HepG2 (cell line): ENCODE measurements around the gene DNMT1. TPM values are rescaled to one million over a fixed set of nuclear protein-coding genes. Genes with fewer than 3 reads are reported as not detected.

ENCODE experiments used
- ATAC-seq: fragments of 200-7000 bp; cut with Tn5 transposase; 3 replicates; pipeline ENCODE4 v1.9.1; 2020; ENCODE audit warnings: mild to moderate bottlenecking, moderate library complexity
- BruUV-seq: library from RNA; stranded (reverse); fragments of 400-500 nt; replicated peaks from 2 replicates; lab custom pipeline; 2021; lab: Mats Ljungman, UMichigan
- CTCF ChIA-PET: fragments of 300-600 bp; formaldehyde crosslinking; extraction: SDS; loops from one replicate; lab custom pipeline; 2021; ENCODE audit warnings: low total read pairs, inconsistent platforms, low intra/inter-chr PET ratio; lab: Yijun Ruan, JAX
- POLR2A ChIA-PET: fragments of 350-600 bp; sonication (Branson Sonifier 250); formaldehyde crosslinking; loops from one replicate; lab custom pipeline; 2020; ENCODE audit warnings: antibody characterized with exemption, inconsistent platforms; lab: Yijun Ruan, JAX
- DNase-seq: peaks from one replicate; pipeline ENCODE4 v3.0.0-alpha.2; 2015; ENCODE audit warnings: low spot score
- FAIRE-seq: peaks from 3 replicates; lab custom pipeline; 2011; peaks lifted over from hg19 to GRCh38; lab: Jason Lieb, UNC
- H2AFZ ChIP-seq: one replicate; pipeline ENCODE4 v1.6.1; 2011; ENCODE audit warnings: low read length, inconsistent platforms
- H3K27ac ChIP-seq: fragments of 300-600 bp; 3 replicates; pipeline ENCODE4 v1.8.0; 2011; ENCODE audit warnings: mixed run types, mild to moderate bottlenecking, mixed read lengths, low read length, inconsistent platforms; ENCODE audit not compliant: insufficient read depth; ENCODE audit errors: extremely low read length
- H3K27me3 ChIP-seq, 2 experiments: fragments of 200-600 bp in 1 of 2; 2 replicates in 1 of 2; 3 replicates in 1 of 2; pipeline versions ENCODE4 v1.6.0 to v1.8.0; 2011; ENCODE audit warnings: low read length in 2 of 2, mild to moderate bottlenecking in 2 of 2, moderate library complexity in 2 of 2, inconsistent platforms in 1 of 2; ENCODE audit not compliant: insufficient read depth in 2 of 2, control insufficient read depth in 1 of 2
- H3K36me3 ChIP-seq, 2 experiments: fragments of 200-600 bp in 1 of 2; replicated peaks in 1 of 2; 2 replicates in 1 of 2; 3 replicates in 1 of 2; pipeline versions ENCODE4 v1.5.1 to v1.8.0; 2011; ENCODE audit warnings: low read length in 2 of 2, inconsistent platforms in 1 of 2; ENCODE audit not compliant: insufficient read depth in 2 of 2, control insufficient read depth in 1 of 2
- H3K4me1 ChIP-seq: 2 replicates; pipeline ENCODE4 v1.5.1; 2012; ENCODE audit warnings: low read length, inconsistent platforms; ENCODE audit not compliant: insufficient read depth
- H3K4me2 ChIP-seq: 2 replicates; pipeline ENCODE4 v1.6.0; 2011; ENCODE audit warnings: low read depth, low read length, inconsistent platforms
- H3K4me3 ChIP-seq, 3 experiments: fragments of 200-600 bp in 1 of 3; sonication (generic), shearing (Covaris generic) in 1 of 3; replicated peaks in 1 of 3; 2 replicates each; pipeline ENCODE4 v1.5.1; 2011 to 2016; ENCODE audit warnings: low read length in 3 of 3, inconsistent platforms in 2 of 3, low read depth in 2 of 3, mild to moderate bottlenecking in 2 of 3, control low read depth in 1 of 3, mixed read lengths in 1 of 3; ENCODE audit not compliant: insufficient read depth in 1 of 3
- H3K79me2 ChIP-seq: one replicate; pipeline ENCODE4 v1.6.1; 2011; ENCODE audit warnings: low read length, inconsistent platforms; ENCODE audit not compliant: insufficient read depth
- H3K9ac ChIP-seq: 2 replicates; pipeline ENCODE4 v1.6.0; 2011; ENCODE audit warnings: mild to moderate bottlenecking, low read depth, low read length, inconsistent platforms; ENCODE audit not compliant: insufficient read depth
- H3K9me3 ChIP-seq: 2 replicates; pipeline ENCODE4 v1.5.1; 2012; ENCODE audit warnings: mild to moderate bottlenecking, low read length
- H4K20me1 ChIP-seq: 2 replicates; pipeline ENCODE4 v1.6.0; 2011; ENCODE audit warnings: inconsistent platforms, mild to moderate bottlenecking, low read length, moderate library complexity; ENCODE audit not compliant: insufficient read depth
- ATF7 ChIP-seq, 2 experiments: fragments of 450-650 bp in 1 of 2; sonication (generic) in 1 of 2; formaldehyde crosslinking in 1 of 2; IDR thresholded peaks; 2 replicates each; pipeline versions ENCODE4 v1.4.0 to v1.6.1; 2016 to 2020; ENCODE audit warnings: antibody characterized with exemption in 1 of 2, mild to moderate bottlenecking in 1 of 2, missing genetic modification reagents in 1 of 2
- E2F2 ChIP-seq: sonication (generic); formaldehyde crosslinking; IDR thresholded peaks from 2 replicates; pipeline ENCODE4 v1.4.0; 2020; ENCODE audit warnings: missing genetic modification reagents, borderline replicate concordance
- ELF1 ChIP-seq: sonication (generic); formaldehyde crosslinking; IDR thresholded peaks from 2 replicates; pipeline ENCODE4 v1.4.0; 2020; ENCODE audit warnings: missing genetic modification reagents
- MED1 ChIP-seq: sonication (generic); formaldehyde crosslinking; IDR thresholded peaks from 2 replicates; pipeline ENCODE4 v1.4.0; 2020; ENCODE audit warnings: missing genetic modification reagents
- NFKBIZ ChIP-seq: IDR thresholded peaks from 2 replicates; pipeline ENCODE4 v1.6.1; 2018; ENCODE audit warnings: missing genetic modification reagents, missing compliant biosample characterization
- PATZ1 ChIP-seq: sonication (generic); formaldehyde crosslinking; IDR thresholded peaks from 2 replicates; pipeline ENCODE4 v1.4.0; 2020; ENCODE audit warnings: missing genetic modification reagents
- PHF8 ChIP-seq: sonication (generic); formaldehyde crosslinking; IDR thresholded peaks from 2 replicates; pipeline ENCODE4 v1.5.0; 2020; ENCODE audit warnings: missing genetic modification reagents
- POLR2G ChIP-seq: fragments of 200-400 bp; formaldehyde crosslinking; IDR thresholded peaks from 2 replicates; pipeline ENCODE4 v1.6.1; 2018; ENCODE audit warnings: mild to moderate bottlenecking, low read depth, low read length, moderate library complexity
- RFX3 ChIP-seq: IDR thresholded peaks from 2 replicates; pipeline ENCODE4 v1.6.1; 2016; ENCODE audit warnings: missing biosample characterization, missing genetic modification reagents
- SRSF1 ChIP-seq: fragments of 200-400 bp; formaldehyde crosslinking; optimal IDR thresholded peaks from 2 replicates; pipeline ENCODE3; 2017; ENCODE audit warnings: mild to moderate bottlenecking, low read depth, low read length, moderate library complexity
- TBL1XR1 ChIP-seq: fragments of 150-350 bp; IDR thresholded peaks from 2 replicates; pipeline ENCODE4 v1.6.1; 2014; ENCODE audit warnings: borderline replicate concordance, low read length; ENCODE audit not compliant: partially characterized antibody
- TGIF2 ChIP-seq: IDR thresholded peaks from 2 replicates; pipeline ENCODE4 v1.6.1; 2016; ENCODE audit warnings: control low read depth, missing compliant biosample characterization
- ZNF10 ChIP-seq: sonication (generic); formaldehyde crosslinking; IDR thresholded peaks from 2 replicates; pipeline ENCODE4 v1.4.0; 2020; ENCODE audit warnings: mild to moderate bottlenecking, low read depth, missing genetic modification reagents, borderline replicate concordance
- ZNF138 ChIP-seq: sonication (generic); formaldehyde crosslinking; IDR thresholded peaks from 2 replicates; pipeline ENCODE4 v1.5.0; 2020; ENCODE audit warnings: mild to moderate bottlenecking, low read depth, missing genetic modification reagents
- ZNF17 ChIP-seq: sonication (generic); formaldehyde crosslinking; IDR thresholded peaks from 2 replicates; pipeline ENCODE4 v1.5.0; 2020; ENCODE audit warnings: mild to moderate bottlenecking, missing genetic modification reagents
- ZNF350 ChIP-seq: sonication (generic); formaldehyde crosslinking; IDR thresholded peaks from 2 replicates; pipeline ENCODE4 v1.4.0; 2020; ENCODE audit warnings: mild to moderate bottlenecking, low read depth, missing genetic modification reagents, borderline replicate concordance
- ZNF577 ChIP-seq: sonication (generic); formaldehyde crosslinking; IDR thresholded peaks from 2 replicates; pipeline ENCODE4 v1.4.0; 2020; ENCODE audit warnings: mild to moderate bottlenecking, low read depth, missing genetic modification reagents, borderline replicate concordance
- ZNF605 ChIP-seq: sonication (generic); formaldehyde crosslinking; IDR thresholded peaks from 2 replicates; pipeline ENCODE4 v1.8.0; 2022; ENCODE audit warnings: mild to moderate bottlenecking, missing genetic modification reagents
- ZNF737 ChIP-seq: sonication (generic); formaldehyde crosslinking; IDR thresholded peaks from 2 replicates; pipeline ENCODE4 v1.5.0; 2020; ENCODE audit warnings: missing genetic modification reagents, mild to moderate bottlenecking, borderline replicate concordance
- ZSCAN30 ChIP-seq: sonication (generic); formaldehyde crosslinking; IDR thresholded peaks from 2 replicates; pipeline ENCODE4 v1.5.0; 2020; ENCODE audit warnings: mild to moderate bottlenecking, missing genetic modification reagents
- WGBS: methylation state at CpG from one replicate; pipeline ENCODE4 v1.1.6; 2017; ENCODE audit warnings: low lambda C conversion rate; 5-methylcytosine and 5-hydroxymethylcytosine counted together
- in situ Hi-C: cut with HindIII; loops from 2 replicates; pipeline ENCODE4 v1.10.0; 2017; ENCODE audit warnings: low pct_unique_long_range_greater_than_20kb; ENCODE audit not compliant: extremely low pct_ligation_motif_present
- intact Hi-C: fragments of 100-400 bp; cut with micrococcal nuclease; formaldehyde crosslinking; loops from one replicate; pipeline ENCODE4 v1.10.0; 2022; ENCODE audit not compliant: unreplicated experiment
- polyA plus RNA-seq, 8 experiments: library from polyadenylated mRNA; depleted of rRNA in 3 of 8; stranded (reverse) in 7 of 8; unstranded in 1 of 8; fragments of >200 nt; fragmentation: Illumina TruSeq in 4 of 8; extraction: Trizol in 4 of 8; gene quantifications; 2 replicates each; pipeline versions ENCODE4 v1.2.1 to v1.2.3, GENCODE V29; 2011 to 2016; ENCODE audit warnings: low read depth in 4 of 8, missing spikeins in 1 of 8, mixed read lengths in 1 of 8; ENCODE audit not compliant: insufficient read depth in 1 of 8
- total RNA-seq, 5 experiments: library from RNA; depleted of rRNA; stranded (reverse); fragments of >200 nt; fragmentation: Illumina TruSeq; extraction: Trizol; gene quantifications; 2 replicates each; pipeline ENCODE4 v1.2.3, GENCODE V29; 2016; ENCODE audit warnings: low read depth in 1 of 5

Gene DNMT1
- total and polyA plus RNA-seq, 2 of the 13 experiments (the other 11 are each of a cell fraction or from before 2014, with no cell fraction given), result 31.2 to 91.1 TPM

DNA sequence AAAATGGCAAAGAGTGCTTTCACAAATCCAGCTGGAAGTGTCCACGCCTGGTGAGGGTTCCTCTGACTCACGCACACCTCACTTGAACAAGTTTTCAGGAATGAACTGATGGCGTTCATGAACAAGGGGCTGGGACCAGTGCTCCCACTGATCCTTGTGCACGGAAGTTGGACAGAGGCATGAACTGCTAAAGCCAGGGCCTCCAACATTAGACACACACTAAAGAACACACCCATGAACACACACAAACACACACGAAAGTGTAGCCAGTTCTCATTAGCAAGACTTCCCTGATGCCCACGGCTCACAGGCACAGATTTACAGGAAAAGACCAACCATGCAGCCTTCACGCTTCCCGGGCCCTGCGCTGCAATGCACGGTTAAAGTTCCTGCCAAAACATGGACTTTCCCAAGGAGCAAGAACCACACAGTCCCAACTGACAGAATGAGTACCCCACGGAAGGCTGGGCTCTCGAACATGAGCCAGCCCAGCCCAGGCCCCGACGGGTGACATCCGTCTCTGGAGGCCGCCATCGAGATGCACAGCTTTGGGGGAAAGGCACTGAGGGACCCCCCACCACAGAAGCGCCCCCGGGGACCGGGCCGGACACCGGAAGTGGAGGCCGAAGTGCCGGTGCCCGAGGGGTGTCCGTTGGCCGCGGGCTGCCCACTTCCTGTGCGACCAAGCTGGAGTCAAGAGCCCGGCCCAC lies 808 bp downstream of the DNMT1 start:
- POLR2A ChIA-PET, result interaction anchor here (1.3 to 1.8 kb wide), 3 partner anchors 12 to 186 kb away, joined by 4 to 11 read pairs (median 6); partner anchors contain the start of gene TYK2
- peak overlapping the region; percentile 74 to 81 (median 80) for H3K4me3 ChIP-seq
- BruUV-seq, result TSS peak; percentile 69
- peak overlapping the region; percentile 79 for H3K27ac ChIP-seq
- ATAC-seq (peak; percentile 68), DNase-seq (peak; percentile 13), FAIRE-seq (peak; percentile 21)
- CTCF ChIA-PET, result no interaction called here
- peak overlapping the region; percentile 99 for H3K4me2 ChIP-seq
- H3K27me3 ChIP-seq, result no peaks in the 10 kb centered on the region
- peaks cover 41% of the 10 kb centered on the region for H3K79me2 ChIP-seq
- intact Hi-C loops (loop anchor here (2.0 to 5.0 kb wide), 2 partner anchors 43 to 57 kb away; no protein-coding TSS in a partner anchor), in situ Hi-C loops (no loop called here)
- peaks cover 0 to 7% of the 10 kb centered on the region in 2 experiments; a peak in 2 of 5 replicates for H3K36me3 ChIP-seq
- no peak overlapping the region for H2AFZ ChIP-seq
- H3K4me1 ChIP-seq, result peaks cover 41% of the 10 kb centered on the region
- H3K9ac ChIP-seq, result peak overlapping the region; percentile 77
- under 1% methylated on average over 17 of the region's 30 CpGs for WGBS
- peaks cover 4% of the 10 kb centered on the region; the same call in 1 of the 2 replicates for H4K20me1 ChIP-seq
- no peaks in the 10 kb centered on the region for H3K9me3 ChIP-seq
- TF ChIP-seq PATZ1 (CRISPR knock-in tag), result peak; percentile 94
- peak; percentile 74 for TF ChIP-seq ELF1 (CRISPR knock-in tag)
- 0 out of 2 replicates have a peak, but pooled peaks have one; percentile 13 for TF ChIP-seq ZNF605 (CRISPR knock-in tag)
- TF ChIP-seq ZSCAN30, result no peak
- no peak for TF ChIP-seq ZNF138
- TF ChIP-seq TBL1XR1, result no peak
- no peak for TF ChIP-seq MED1
- no peak for TF ChIP-seq ZNF577
- peak; percentile 73 for TF ChIP-seq SRSF1
- no peak for TF ChIP-seq POLR2G
- no peak for TF ChIP-seq RFX3
- no peak for TF ChIP-seq ZNF350
- 0 out of 2 replicates have a peak, but pooled peaks have one; percentile 13 for TF ChIP-seq TGIF2
- no peak for TF ChIP-seq ZNF10 (CRISPR knock-in tag)
- TF ChIP-seq ATF7 (IDR thresholded peaks at IDR 0.05), result no peak
- no peak for TF ChIP-seq ATF7 (CRISPR knock-in tag; IDR thresholded peaks at IDR 0.05)
- TF ChIP-seq ZNF737 (CRISPR knock-in tag), result no peak
- TF ChIP-seq NFKBIZ, result 0 out of 2 replicates have a peak, but pooled peaks have one; percentile 25
- TF ChIP-seq ZNF17 (CRISPR knock-in tag), result 0 out of 2 replicates have a peak, but pooled peaks have one; percentile 55
- TF ChIP-seq E2F2, result no peak
- TF ChIP-seq PHF8 (CRISPR knock-in tag), result peak; percentile 82
